ENCODE data around the gene CDH23.

- no peak for TF ChIP-seq CTCF (IDR thresholded peaks at IDR 0.05)
- TF ChIP-seq POLR2A (IDR thresholded peaks at IDR 0.05), result no peak
Measured at GRCh38 chr10:71729161-71729636, 332.5 kb downstream of the CDH23 start.
